Right atrium auricular region (tissue), 2 donors: Measurements from ENCODE around the gene PLXNA2. TPM values are rescaled to one million over a fixed set of nuclear protein-coding genes. Genes with fewer than 3 reads are reported as not detected.

Experiments used
- DNase-seq: peaks from one replicate; pipeline ENCODE4 v3.0.0-alpha.2; 2019; ENCODE audit warnings: low spot score
- H3K27ac ChIP-seq, 2 donors: fragments of 200-600 bp; sonication (generic); 1 replicate in 1 of 2; 2 replicates in 1 of 2; pipeline ENCODE4 v1.5.1; 2016 to 2019
- H3K27me3 ChIP-seq, 2 donors: fragments of 200-600 bp; sonication (generic); one replicate each; pipeline versions ENCODE4 v1.5.1 to v1.6.0; 2017 to 2019
- H3K36me3 ChIP-seq: fragments of 200-600 bp; sonication (generic); one replicate; pipeline ENCODE4 v1.5.1; 2016
- H3K4me1 ChIP-seq, 2 donors: fragments of 200-600 bp; sonication (generic); one replicate each; pipeline versions ENCODE4 v1.5.1 to v1.6.0; 2017 to 2019
- H3K4me3 ChIP-seq, 2 donors: fragments of 200-600 bp; sonication (generic); 1 replicate in 1 of 2; 2 replicates in 1 of 2; pipeline ENCODE4 v1.5.1; 2017 to 2019; ENCODE audit warnings: mild to moderate bottlenecking in 1 of 2, moderate library complexity in 1 of 2
- H3K9me3 ChIP-seq, 2 donors: fragments of 200-600 bp; sonication (generic); one replicate each; pipeline ENCODE4 v1.5.1; 2019
- total RNA-seq, 2 donors: library from RNA; depleted of rRNA; stranded (reverse); fragments of >200 nt; gene quantifications; one replicate each; pipeline ENCODE4 v1.1.0, GENCODE V29; 2016
- TF ChIP-seq, protein P1 (sequence below), 2 donors: fragments of 200-600 bp; sonication (generic); IDR thresholded peaks; one replicate each; pipeline ENCODE4 v1.5.1; 2019; ENCODE audit warnings: antibody characterized with exemption in 2 of 2

Gene PLXNA2
- total RNA-seq, 2 donors from 2014 or later: 10.8 to 23.8 TPM

DNA sequence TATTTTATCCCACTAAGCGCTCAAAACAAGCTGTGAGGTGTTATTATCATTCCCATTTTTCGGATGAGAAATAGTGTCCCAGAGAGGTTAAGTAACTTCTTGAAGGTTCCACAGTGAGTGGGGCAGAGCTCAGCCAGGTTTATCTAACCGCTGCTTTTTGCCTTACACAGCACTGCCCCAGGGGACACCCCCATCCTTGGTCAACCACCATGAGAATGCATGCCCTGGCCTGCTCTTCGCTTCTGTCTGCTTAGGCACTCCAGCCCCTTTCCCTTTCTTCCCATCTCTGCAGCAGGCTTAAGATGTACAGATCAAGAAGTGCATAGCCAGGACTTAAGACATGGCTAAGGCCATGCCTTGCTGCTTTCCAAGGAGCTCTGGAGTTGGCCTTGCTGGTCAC, 174.3 kb downstream of the PLXNA2 start:
- no peaks in the 10 kb centered on the region for H3K9me3 ChIP-seq
- H3K36me3 ChIP-seq: no peaks in the 10 kb centered on the region

DNA sequence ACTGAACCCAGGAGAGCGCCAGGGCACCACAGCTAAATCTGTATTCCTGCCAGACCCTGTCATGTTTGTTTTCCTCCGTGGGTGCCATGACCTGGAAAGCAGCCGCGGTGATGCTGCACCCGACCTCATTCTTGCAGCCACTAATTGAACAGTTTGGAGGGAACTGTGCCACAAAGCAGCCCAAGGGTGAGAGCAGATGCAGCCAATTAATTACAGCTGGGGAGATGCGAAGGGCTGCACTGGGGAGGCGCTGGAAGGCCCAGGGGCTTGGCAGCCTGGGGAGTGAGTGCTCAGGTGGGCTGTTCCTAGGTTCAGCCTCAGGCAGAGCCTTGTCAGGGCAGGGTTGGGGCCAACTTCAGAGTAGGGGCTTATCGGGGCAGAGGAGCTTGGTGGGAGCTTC, 174.9 kb downstream of the PLXNA2 start:
- Histone ChIP-seq H3K27ac (no peak overlapping the region), H3K36me3 (no peaks in the 10 kb centered on the region), H3K9me3 (no peaks in the 10 kb centered on the region), H3K4me1 (peaks cover 0 to 4% of the 10 kb centered on the region in 2 donors), H3K27me3 (no peaks in the 10 kb centered on the region), H3K4me3 (no peak overlapping the region)
- no peak for DNase-seq
- TF ChIP-seq, protein P1, sequence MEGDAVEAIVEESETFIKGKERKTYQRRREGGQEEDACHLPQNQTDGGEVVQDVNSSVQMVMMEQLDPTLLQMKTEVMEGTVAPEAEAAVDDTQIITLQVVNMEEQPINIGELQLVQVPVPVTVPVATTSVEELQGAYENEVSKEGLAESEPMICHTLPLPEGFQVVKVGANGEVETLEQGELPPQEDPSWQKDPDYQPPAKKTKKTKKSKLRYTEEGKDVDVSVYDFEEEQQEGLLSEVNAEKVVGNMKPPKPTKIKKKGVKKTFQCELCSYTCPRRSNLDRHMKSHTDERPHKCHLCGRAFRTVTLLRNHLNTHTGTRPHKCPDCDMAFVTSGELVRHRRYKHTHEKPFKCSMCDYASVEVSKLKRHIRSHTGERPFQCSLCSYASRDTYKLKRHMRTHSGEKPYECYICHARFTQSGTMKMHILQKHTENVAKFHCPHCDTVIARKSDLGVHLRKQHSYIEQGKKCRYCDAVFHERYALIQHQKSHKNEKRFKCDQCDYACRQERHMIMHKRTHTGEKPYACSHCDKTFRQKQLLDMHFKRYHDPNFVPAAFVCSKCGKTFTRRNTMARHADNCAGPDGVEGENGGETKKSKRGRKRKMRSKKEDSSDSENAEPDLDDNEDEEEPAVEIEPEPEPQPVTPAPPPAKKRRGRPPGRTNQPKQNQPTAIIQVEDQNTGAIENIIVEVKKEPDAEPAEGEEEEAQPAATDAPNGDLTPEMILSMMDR (IDR thresholded peaks at IDR 0.05): no peak

More for the DNA sequence above, 174.3 kb downstream of the PLXNA2 start:
- TF ChIP-seq, protein P1 (IDR thresholded peaks at IDR 0.05): no peak
- Histone ChIP-seq H3K27ac (no peak overlapping the region), H3K27me3 (no peaks in the 10 kb centered on the region), H3K4me3 (no peak overlapping the region), H3K4me1 (peaks cover 0 to 4% of the 10 kb centered on the region in 2 donors)
- no peak for DNase-seq

DNA sequence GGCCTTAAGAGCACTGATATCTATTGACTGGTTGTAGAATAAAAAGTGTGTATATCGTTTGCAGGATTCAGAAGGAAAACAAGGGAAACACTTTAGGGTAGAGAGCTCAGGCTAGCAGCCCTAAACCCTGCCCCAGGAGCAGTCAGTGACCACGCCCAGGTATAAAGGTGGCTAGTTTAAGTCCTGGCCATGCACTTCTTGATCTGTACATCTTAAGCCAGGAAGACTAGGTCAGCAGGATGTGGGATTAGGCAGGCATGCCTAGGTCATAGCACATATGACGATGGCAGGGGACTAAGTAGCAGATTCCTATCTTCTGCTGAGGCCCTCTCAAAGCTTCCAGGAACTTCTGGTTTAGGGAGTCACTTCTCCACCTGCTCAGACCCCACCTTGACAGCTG, 175.3 kb downstream of the PLXNA2 start:
- H3K27ac ChIP-seq: no peak overlapping the region
- TF ChIP-seq, protein P1 (IDR thresholded peaks at IDR 0.05): no peak
- no peak overlapping the region for H3K4me3 ChIP-seq
- DNase-seq: no peak
- no peaks in the 10 kb centered on the region for H3K36me3 ChIP-seq
- H3K4me1 ChIP-seq: peaks cover 0 to 4% of the 10 kb centered on the region in 2 donors
- H3K27me3 ChIP-seq: no peaks in the 10 kb centered on the region
- no peaks in the 10 kb centered on the region for H3K9me3 ChIP-seq

DNA sequence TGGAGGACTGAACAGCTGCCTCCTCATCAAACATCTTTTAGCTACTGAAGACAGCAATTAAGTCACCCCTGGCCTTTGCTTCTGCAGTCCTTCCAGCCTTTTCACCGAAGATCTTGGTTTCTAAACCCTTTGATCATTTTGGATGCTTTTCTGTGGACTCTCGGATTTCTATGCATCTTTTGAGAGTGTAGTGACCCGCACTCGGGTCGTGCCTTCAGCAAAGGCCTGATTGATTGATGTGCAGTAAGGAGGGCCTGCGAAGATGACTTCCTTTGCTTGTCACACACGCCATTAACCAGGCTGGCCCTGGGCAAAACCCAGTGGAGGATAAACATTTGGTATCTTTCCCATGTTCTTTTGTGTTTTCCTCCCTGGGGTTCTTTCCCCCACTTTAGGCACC, 175.8 kb downstream of the PLXNA2 start:
- Histone ChIP-seq H3K4me1 (peaks cover 0 to 4% of the 10 kb centered on the region in 2 donors), H3K4me3 (no peak overlapping the region), H3K27ac (no peak overlapping the region), H3K9me3 (no peaks in the 10 kb centered on the region), H3K36me3 (no peaks in the 10 kb centered on the region), H3K27me3 (no peaks in the 10 kb centered on the region)
- DNase-seq: no peak
- TF ChIP-seq, protein P1 (IDR thresholded peaks at IDR 0.05): no peak

DNA sequence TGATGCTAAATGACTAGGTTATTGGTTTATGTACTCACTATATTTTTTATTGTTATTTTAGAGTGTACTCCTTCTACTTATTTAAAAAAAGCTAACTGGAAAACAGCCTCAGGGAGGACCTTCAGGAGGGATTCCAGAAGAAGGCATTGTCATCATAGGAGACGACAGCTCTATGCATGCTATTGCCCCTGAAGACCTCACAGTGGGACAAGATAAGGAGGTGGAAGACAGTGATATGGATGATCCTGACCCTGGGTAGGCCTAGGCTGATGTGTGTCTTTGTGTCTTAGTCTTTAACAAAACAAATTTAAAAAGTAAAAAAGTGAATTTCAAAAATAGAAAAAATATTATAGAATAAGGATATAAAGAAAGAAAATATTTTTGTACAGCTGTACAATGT, 177.6 kb downstream of the PLXNA2 start:
- Histone ChIP-seq H3K27me3 (no peaks in the 10 kb centered on the region), H3K36me3 (no peaks in the 10 kb centered on the region), H3K4me1 (peaks cover 0 to 14% of the 10 kb centered on the region in 2 donors), H3K27ac (no peak overlapping the region), H3K9me3 (no peaks in the 10 kb centered on the region), H3K4me3 (no peak overlapping the region)
- TF ChIP-seq, protein P1 (IDR thresholded peaks at IDR 0.05): no peak
- no peak for DNase-seq

DNA sequence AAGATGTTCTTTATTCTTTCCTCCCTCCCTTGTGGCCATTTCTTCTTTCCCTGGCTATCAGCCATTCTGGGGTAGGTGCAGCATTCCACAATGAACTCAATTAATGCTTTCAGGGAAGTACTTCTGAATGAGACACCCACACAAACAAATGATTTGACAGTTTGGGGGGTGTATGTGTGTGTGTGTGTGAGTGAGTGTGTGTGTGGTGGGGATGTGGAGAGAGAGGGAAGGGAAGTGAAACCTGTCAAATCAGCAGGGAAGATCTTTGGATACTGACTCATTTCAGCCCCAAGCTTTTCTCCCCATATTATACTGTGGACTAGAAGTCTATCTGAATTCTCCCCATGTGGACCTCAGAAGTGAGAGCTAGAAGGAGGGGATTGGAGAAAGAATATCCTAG, 178.3 kb downstream of the PLXNA2 start:
- no peak for DNase-seq
- TF ChIP-seq, protein P1 (IDR thresholded peaks at IDR 0.05): no peak
- Histone ChIP-seq H3K36me3 (no peaks in the 10 kb centered on the region), H3K9me3 (no peaks in the 10 kb centered on the region), H3K4me1 (peaks cover 0 to 20% of the 10 kb centered on the region in 2 donors), H3K4me3 (no peak overlapping the region), H3K27ac (no peak overlapping the region), H3K27me3 (no peaks in the 10 kb centered on the region)
